Naive thymus-derived CD8-positive, alpha-beta T cell (primary cell): ENCODE data around the gene YWHAB. TPM values are rescaled to one million over a fixed set of nuclear protein-coding genes. Genes with fewer than 3 reads are reported as not detected.

Source experiments
- ATAC-seq, 2 donors: fragments of 150-1000 bp; cut with Tn5 transposase in 1 of 2; sonication (Bioruptor Pico), chemical (Tn5 transposase) in 1 of 2; 1 replicate in 1 of 2; 2 replicates in 1 of 2; pipeline ENCODE4 v1.10.0; 2021; ENCODE audit warnings: mild to moderate bottlenecking in 2 of 2, moderate library complexity in 2 of 2
- POLR2A ChIA-PET: fragments of 350-600 bp; sonication (Branson Sonifier 250); formaldehyde crosslinking; loops from one replicate; lab custom pipeline; 2021; ENCODE audit warnings: antibody characterized with exemption; lab: Charles Lee
- DNase-seq, 10 donors: peaks; one replicate each; pipeline versions ENCODE4 v3.0.0 to v3.0.0-alpha.2; 2020 to 2022
- H3K27ac Mint-ChIP-seq, 10 donors: one replicate each; pipeline ENCODE4 v1.8.0; 2020 to 2022; ENCODE audit warnings: mild to moderate bottlenecking in 10 of 10, mixed read lengths in 10 of 10, moderate library complexity in 4 of 10, inconsistent platforms in 1 of 10
- H3K27me3 Mint-ChIP-seq, 5 donors: one replicate each; pipeline ENCODE4 v1.8.0; 2021 to 2022; ENCODE audit warnings: mixed read lengths in 5 of 5
- H3K36me3 Mint-ChIP-seq, 3 donors: one replicate each; pipeline ENCODE4 v1.8.0; 2020 to 2022; ENCODE audit warnings: mixed read lengths in 3 of 3, mild to moderate bottlenecking in 2 of 3, inconsistent platforms in 1 of 3
- H3K4me1 Mint-ChIP-seq, 4 donors: one replicate each; pipeline ENCODE4 v1.8.0; 2021 to 2022; ENCODE audit warnings: mixed read lengths in 4 of 4
- H3K4me3 Mint-ChIP-seq, 10 donors: one replicate each; pipeline ENCODE4 v1.8.0; 2020 to 2022; ENCODE audit warnings: mild to moderate bottlenecking in 10 of 10, mixed read lengths in 10 of 10, moderate library complexity in 6 of 10, inconsistent platforms in 1 of 10
- H3K9me3 Mint-ChIP-seq, 9 donors: one replicate each; pipeline ENCODE4 v1.8.0; 2020 to 2022; ENCODE audit warnings: mixed read lengths in 9 of 9, mild to moderate bottlenecking in 3 of 9, inconsistent platforms in 1 of 9, moderate library complexity in 1 of 9
- polyA plus RNA-seq, 3 donors: library from polyadenylated mRNA; unstranded; fragments of 300-500 nt; fragmentation: Illumina TruSeq; gene quantifications; one replicate each; pipeline ENCODE4 v1.2.3, GENCODE V29; 2021
- total RNA-seq, 8 experiments: library from RNA in 2 of 8; stranded (reverse) in 2 of 8; gene quantifications; one replicate each; pipeline ENCODE4 v1.2.3 and lab custom pipeline; 2021 to 2026

The YWHAB gene
- total RNA-seq (100 to 1,000 TPM; 209 to 221 TPM), polyA plus RNA-seq (100 to 1,000 TPM; 510 to 529 (median 523) TPM), total RNA-seq (lab: John Stamatoyannopoulos, UW) (195 to 320 (median 287) reads per million in 6 experiments)

DNA sequence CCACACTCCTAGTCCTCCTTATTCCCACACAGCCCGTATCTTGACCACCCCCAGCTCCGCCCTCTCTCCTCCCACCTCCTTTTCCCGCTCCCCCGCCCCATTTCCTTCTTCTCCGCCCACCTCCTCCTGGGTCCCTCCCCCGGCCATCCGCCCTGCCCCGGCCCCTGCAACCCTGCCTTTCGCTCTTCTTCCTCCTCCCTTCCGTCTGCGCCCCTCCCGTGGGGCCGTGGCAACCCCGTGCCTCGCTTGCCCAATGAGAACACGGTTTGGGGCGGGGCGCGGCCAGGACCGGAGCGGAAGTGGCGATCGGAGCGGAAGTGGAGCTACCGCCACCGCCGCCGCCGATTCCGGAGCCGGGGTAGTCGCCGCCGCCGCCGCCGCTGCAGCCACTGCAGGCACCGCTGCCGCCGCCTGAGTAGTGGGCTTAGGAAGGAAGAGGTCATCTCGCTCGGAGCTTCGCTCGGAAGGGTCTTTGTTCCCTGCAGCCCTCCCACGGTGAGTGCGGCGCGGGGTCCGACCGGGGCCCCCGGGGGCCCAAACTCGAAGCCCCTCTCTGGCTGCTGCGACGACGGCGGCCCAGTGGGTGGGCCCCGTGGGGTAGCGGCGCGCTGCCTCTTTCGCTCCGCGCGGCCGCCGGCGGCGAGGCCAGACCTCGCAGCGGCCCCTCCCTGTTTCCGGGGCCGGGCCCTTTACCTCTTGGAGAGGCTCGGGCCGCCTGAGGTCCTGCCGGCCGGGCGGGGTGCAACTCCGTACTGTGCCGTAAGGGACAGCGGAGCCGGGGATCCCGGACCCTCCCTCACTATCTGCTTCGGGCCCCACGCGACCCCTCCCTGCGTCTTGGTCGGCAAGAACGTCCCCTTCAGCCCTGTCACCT is at the start of gene YWHAB:
Gene YWHAB (plus strand): TSS at position 314 of the 874 bp plus-strand sequence. CDS start 15,829 bp downstream, outside the sequence.
- ATAC-seq (peak; percentile 93 to 96), DNase-seq (peak; percentile 93 to 98 (median 96))
- POLR2A ChIA-PET: interaction anchor here (0.5 to 1.8 kb wide), 18 partner anchors 11 to 906 kb away, joined by 3 to 21 read pairs (median 4); partner anchors contain the start of genes DNTTIP1, PABPC1L, STK4 and TOMM34
- Mint-ChIP-seq H3K9me3 (no peaks in the 10 kb centered on the region), H3K27me3 (no peaks in the 10 kb centered on the region), H3K4me1 (peaks cover 31 to 67% (median 64%) of the 10 kb centered on the region in 4 donors), H3K36me3 (peaks cover 0 to 19% (median 0%) of the 10 kb centered on the region in 3 donors), H3K27ac (peak within 1 kb of the TSS; percentile 94 to 99 (median 97)), H3K4me3 (peak within 1 kb of the TSS; percentile 88 to 98 (median 96))

GRCh38 chr20:44836601-44837120 is 48.8 kb upstream of the YWHAB start:
- DNase-seq (no peak), ATAC-seq (no peak)
- H3K36me3 Mint-ChIP-seq: peaks cover 0 to 6% (median 4%) of the 10 kb centered on the region in 3 donors
- H3K27ac Mint-ChIP-seq: no peak overlapping the region
- POLR2A ChIA-PET: no interaction called here
- no peak overlapping the region for H3K4me3 Mint-ChIP-seq
- H3K4me1 Mint-ChIP-seq: no peaks in the 10 kb centered on the region
- peaks cover 10 to 35% (median 11%) of the 10 kb centered on the region in 5 donors for H3K27me3 Mint-ChIP-seq
- peaks cover 0 to 9% (median 4%) of the 10 kb centered on the region in 9 donors for H3K9me3 Mint-ChIP-seq

DNA sequence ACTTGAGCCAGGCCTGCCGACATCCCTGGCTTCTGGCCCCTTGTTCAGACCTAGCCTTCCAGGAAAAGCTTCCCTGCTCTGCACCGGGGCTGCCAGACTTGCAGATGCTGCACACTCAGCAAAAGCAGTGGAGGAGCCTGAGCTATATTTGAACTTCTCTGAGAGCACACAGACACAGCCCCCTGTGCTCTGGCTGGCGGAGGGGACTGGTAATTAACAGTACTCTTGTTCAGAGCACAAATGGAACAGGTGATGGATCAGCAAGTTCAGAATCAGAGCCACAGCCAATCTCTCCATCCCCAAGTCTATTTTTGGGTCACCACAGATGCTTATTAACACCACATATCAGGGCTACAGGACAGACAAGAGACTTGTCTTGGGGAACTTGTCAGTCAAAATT is 47.6 kb upstream of the YWHAB start:
- ATAC-seq: no peak
- no peak overlapping the region for H3K4me3 Mint-ChIP-seq

GRCh38 chr20:44838521-44838920 is 47.0 kb upstream of the YWHAB start:
- no peak for ATAC-seq
- no peak overlapping the region for H3K4me3 Mint-ChIP-seq
- peaks cover 0 to 6% (median 4%) of the 10 kb centered on the region in 3 donors for H3K36me3 Mint-ChIP-seq
- no peak for DNase-seq
- peaks cover 0 to 9% (median 4%) of the 10 kb centered on the region in 9 donors for H3K9me3 Mint-ChIP-seq
- no peaks in the 10 kb centered on the region for H3K4me1 Mint-ChIP-seq
- H3K27ac Mint-ChIP-seq: no peak overlapping the region
- POLR2A ChIA-PET: no interaction called here
- H3K27me3 Mint-ChIP-seq: peaks cover 13 to 42% (median 16%) of the 10 kb centered on the region in 5 donors

More for the DNA sequence above, 47.6 kb upstream of the YWHAB start:
- no peak for DNase-seq
- H3K27ac Mint-ChIP-seq: no peak overlapping the region
- peaks cover 10 to 38% (median 16%) of the 10 kb centered on the region in 5 donors for H3K27me3 Mint-ChIP-seq
- H3K9me3 Mint-ChIP-seq: peaks cover 0 to 9% (median 4%) of the 10 kb centered on the region in 9 donors
- H3K36me3 Mint-ChIP-seq: peaks cover 0 to 6% (median 4%) of the 10 kb centered on the region in 3 donors
- POLR2A ChIA-PET: no interaction called here
- H3K4me1 Mint-ChIP-seq: no peaks in the 10 kb centered on the region

DNA sequence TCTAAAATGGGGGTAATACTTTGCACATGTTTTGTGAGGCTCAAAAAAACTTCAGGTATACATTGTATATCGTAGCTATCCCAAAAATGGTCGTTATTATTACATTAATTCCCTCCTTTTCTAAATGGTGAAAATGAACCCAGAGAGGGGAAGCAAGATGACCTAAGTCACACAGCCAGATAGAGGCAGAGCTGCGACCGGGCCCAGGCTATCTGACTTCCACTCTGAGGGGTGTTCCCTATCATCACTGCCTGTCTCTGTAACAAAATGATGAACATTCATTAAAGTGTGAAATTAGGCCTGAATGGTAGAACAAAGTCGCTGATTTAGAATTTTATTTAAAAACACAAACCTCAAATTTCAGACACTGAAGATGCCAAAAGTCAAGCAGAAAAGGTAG is 46.0 kb upstream of the YWHAB start:
- POLR2A ChIA-PET: interaction anchor here (0.6 kb wide), 1 partner anchor 32 kb away, joined by 3 read pairs; no protein-coding TSS in a partner anchor
- ATAC-seq (no peak), DNase-seq (no peak)
- peaks cover 0 to 9% (median 4%) of the 10 kb centered on the region in 9 donors for H3K9me3 Mint-ChIP-seq
- no peaks in the 10 kb centered on the region for H3K4me1 Mint-ChIP-seq
- H3K27ac Mint-ChIP-seq: no peak overlapping the region
- H3K4me3 Mint-ChIP-seq: no peak overlapping the region
- peaks cover 18 to 42% (median 26%) of the 10 kb centered on the region in 5 donors for H3K27me3 Mint-ChIP-seq
- H3K36me3 Mint-ChIP-seq: peaks cover 0 to 6% (median 4%) of the 10 kb centered on the region in 3 donors

DNA sequence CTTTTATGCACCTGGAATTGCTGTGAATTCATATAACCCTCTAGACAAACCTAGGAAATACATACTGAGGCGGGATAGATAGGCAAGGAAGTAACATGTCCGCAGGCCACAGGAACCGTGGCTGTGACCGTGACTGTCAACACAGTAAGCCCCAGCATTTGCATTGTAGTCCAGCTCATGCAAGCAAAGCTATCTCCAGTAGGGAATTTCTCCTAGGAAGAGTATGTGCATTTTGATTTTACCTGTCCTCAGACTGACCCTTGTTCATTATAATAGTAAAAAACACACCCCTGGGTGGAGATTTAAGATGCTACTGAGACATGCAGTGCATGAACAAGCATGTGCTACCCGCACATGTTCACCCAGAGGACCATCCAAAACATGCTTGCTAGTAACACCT is 44.7 kb upstream of the YWHAB start:
- H3K9me3 Mint-ChIP-seq: peaks cover 0 to 9% (median 4%) of the 10 kb centered on the region in 9 donors
- no peak overlapping the region for H3K4me3 Mint-ChIP-seq
- peak overlapping the region in 1 of 10 donors; percentile 66 for H3K27ac Mint-ChIP-seq
- H3K4me1 Mint-ChIP-seq: no peaks in the 10 kb centered on the region
- POLR2A ChIA-PET: no interaction called here
- peaks cover 0 to 6% (median 4%) of the 10 kb centered on the region in 3 donors for H3K36me3 Mint-ChIP-seq
- H3K27me3 Mint-ChIP-seq: peaks cover 20 to 41% (median 36%) of the 10 kb centered on the region in 5 donors
- no peak for DNase-seq
- ATAC-seq: no peak

DNA sequence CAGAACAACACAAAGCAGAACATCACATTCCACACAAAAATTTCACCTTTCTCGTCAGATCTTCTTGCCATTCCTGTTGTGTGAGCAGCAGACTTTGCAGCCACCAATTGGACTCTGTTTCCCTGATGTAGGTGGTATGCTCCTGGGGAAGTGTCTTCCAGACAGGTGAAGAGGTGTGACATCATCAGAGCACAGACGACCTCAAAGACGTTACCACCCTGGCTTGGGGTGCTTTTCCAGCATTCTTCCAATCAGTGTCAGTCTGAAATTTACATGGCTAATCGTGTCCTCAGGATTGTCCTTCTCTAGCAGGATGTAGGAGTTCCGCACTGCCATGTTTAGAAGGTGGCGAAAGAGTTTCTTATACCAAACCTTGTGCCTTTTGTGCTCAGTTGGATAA is 43.5 kb upstream of the YWHAB start:
- Mint-ChIP-seq H3K4me3 (no peak overlapping the region), H3K27me3 (peaks cover 20 to 44% (median 36%) of the 10 kb centered on the region in 5 donors), H3K4me1 (no peaks in the 10 kb centered on the region), H3K36me3 (peaks cover 0 to 6% (median 4%) of the 10 kb centered on the region in 3 donors), H3K9me3 (peaks cover 0 to 9% (median 4%) of the 10 kb centered on the region in 9 donors), H3K27ac (no peak overlapping the region)
- DNase-seq (no peak), ATAC-seq (no peak)
- POLR2A ChIA-PET: no interaction called here

- ATAC-seq: no peak
- no peak for DNase-seq
- H3K27me3 Mint-ChIP-seq: peaks cover 17 to 41% (median 36%) of the 10 kb centered on the region in 5 donors
- peaks cover 0 to 6% (median 4%) of the 10 kb centered on the region in 3 donors for H3K36me3 Mint-ChIP-seq
- peaks cover 0 to 9% (median 4%) of the 10 kb centered on the region in 9 donors for H3K9me3 Mint-ChIP-seq
- H3K27ac Mint-ChIP-seq: no peak overlapping the region
- no peaks in the 10 kb centered on the region for H3K4me1 Mint-ChIP-seq
- POLR2A ChIA-PET: no interaction called here
- H3K4me3 Mint-ChIP-seq: no peak overlapping the region
These were observed 41.6 kb upstream of the YWHAB start for GRCh38 chr20:44843876-44844275.

DNA sequence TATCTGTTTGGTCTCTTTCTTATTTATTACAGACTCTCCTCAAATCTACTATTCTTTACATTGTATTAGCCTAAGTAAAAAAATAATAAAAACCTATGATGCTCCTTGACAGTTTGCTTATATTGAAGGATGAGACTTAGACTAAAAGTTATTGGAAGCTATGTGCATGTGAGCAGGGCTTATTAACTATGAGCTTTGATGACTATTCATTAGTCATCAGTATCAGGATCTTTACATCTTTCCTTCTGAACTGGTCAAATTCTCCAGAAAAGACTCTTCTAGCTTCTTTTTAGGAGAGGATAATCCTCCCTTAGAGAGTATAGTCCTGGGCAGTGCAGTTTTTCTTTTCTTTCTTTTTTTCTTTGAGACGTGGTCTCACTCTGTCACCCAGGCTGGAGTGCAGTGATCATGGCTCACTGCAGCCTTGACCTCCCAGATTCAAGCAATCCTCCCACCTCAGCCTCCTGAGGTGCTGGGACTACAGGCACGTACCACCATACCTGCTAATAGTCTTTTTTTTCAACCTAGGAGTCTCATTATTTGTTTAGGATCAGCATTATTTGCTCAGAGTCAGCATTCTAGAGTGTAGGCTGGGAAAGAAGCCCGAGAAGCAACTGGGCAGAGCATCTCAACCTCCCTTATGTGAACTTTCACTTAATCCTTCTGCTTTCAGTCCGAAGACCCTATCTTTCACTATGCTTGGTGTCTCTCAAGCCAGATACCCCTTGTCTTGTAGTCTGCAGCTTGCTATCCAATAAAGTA is 37.1 kb upstream of the YWHAB start:
- H3K4me1 Mint-ChIP-seq: no peaks in the 10 kb centered on the region
- H3K4me3 Mint-ChIP-seq: no peak overlapping the region
- no peak for DNase-seq
- peaks cover 7 to 21% (median 18%) of the 10 kb centered on the region in 5 donors for H3K27me3 Mint-ChIP-seq
- H3K36me3 Mint-ChIP-seq: no peaks in the 10 kb centered on the region
- no peak for ATAC-seq
- POLR2A ChIA-PET: no interaction called here
- no peaks in the 10 kb centered on the region for H3K9me3 Mint-ChIP-seq
- no peak overlapping the region for H3K27ac Mint-ChIP-seq

GRCh38 chr20:44849703-44850102 is 35.8 kb upstream of the YWHAB start:
- POLR2A ChIA-PET: no interaction called here
- Mint-ChIP-seq H3K27ac (no peak overlapping the region), H3K36me3 (no peaks in the 10 kb centered on the region), H3K4me3 (no peak overlapping the region), H3K27me3 (peaks cover 4 to 17% (median 7%) of the 10 kb centered on the region in 5 donors), H3K4me1 (no peaks in the 10 kb centered on the region), H3K9me3 (no peaks in the 10 kb centered on the region)
- ATAC-seq (no peak), DNase-seq (no peak)

GRCh38 chr20:44850272-44850671 is 35.2 kb upstream of the YWHAB start:
- H3K4me1 Mint-ChIP-seq: peaks cover 0 to 1% (median 0%) of the 10 kb centered on the region in 4 donors
- POLR2A ChIA-PET: no interaction called here
- H3K27ac Mint-ChIP-seq: peak overlapping the region in 1 of 10 donors; percentile 56
- H3K9me3 Mint-ChIP-seq: peaks cover 0 to 4% (median 0%) of the 10 kb centered on the region in 9 donors
- DNase-seq (no peak), ATAC-seq (no peak)
- no peak overlapping the region for H3K4me3 Mint-ChIP-seq
- H3K27me3 Mint-ChIP-seq: peaks cover 0 to 13% (median 2%) of the 10 kb centered on the region in 5 donors
- H3K36me3 Mint-ChIP-seq: no peaks in the 10 kb centered on the region

GRCh38 chr20:44850837-44851236 is 34.7 kb upstream of the YWHAB start:
- POLR2A ChIA-PET: no interaction called here
- peaks cover 0 to 1% (median 0%) of the 10 kb centered on the region in 4 donors for H3K4me1 Mint-ChIP-seq

More at GRCh38 chr20:44850837-44851236, 34.7 kb upstream of the YWHAB start:
- Mint-ChIP-seq H3K27ac (no peak overlapping the region), H3K4me3 (no peak overlapping the region), H3K9me3 (peaks cover 0 to 4% (median 0%) of the 10 kb centered on the region in 9 donors), H3K27me3 (peaks cover 0 to 13% (median 0%) of the 10 kb centered on the region in 5 donors), H3K36me3 (no peaks in the 10 kb centered on the region)
- no peak for DNase-seq
- ATAC-seq: no peak
